ENCODE results near the gene LTK. TPM values are rescaled to one million over a fixed set of nuclear protein-coding genes. Genes with fewer than 3 reads are reported as not detected.

The LTK gene
- total and polyA plus RNA-seq, 2 of the 8 experiments (the other 6 are each of a cell fraction or from before 2014, with no cell fraction given): 0.05 to 0.19 TPM

DNA sequence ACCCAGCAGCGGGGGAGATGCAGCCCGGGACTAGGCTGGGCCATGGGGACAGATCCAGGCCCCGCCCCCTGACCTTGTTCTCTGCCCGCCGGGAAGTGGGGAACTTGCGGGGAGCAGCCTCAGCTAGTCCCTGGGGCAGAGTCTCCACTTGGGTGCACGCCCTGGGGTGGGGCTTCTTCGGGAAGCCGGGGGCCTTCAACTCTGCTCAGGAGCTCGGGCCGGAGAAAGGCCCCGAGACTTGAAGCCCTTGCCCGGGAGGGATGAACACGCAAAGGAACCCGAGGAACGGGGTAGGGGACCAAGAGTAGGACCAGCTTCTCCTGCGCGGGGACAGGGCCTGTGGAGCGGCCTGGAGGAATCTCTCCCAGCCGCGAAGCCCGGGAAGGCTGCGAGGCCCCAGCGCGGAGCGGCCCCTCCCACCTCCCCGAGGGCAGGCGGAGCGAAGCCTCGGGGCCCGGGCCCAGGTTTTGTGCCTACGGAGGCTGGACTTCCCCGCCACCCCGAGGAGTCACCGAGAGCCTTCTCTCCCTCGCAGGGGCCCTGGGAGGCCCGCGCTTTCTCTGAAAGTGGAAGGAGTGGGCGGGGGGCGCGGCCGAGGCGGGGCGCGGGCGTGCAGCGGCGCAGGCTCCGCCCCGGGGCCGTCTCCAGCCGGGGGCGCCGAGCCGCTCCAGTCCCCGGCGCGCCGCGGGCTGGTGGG lies 20.3 kb downstream of the LTK start, which contains the start of gene ITPKA (continued):
- TF ChIP-seq BACH1 (IDR thresholded peaks at IDR 0.05; ENCODE audit: low read length) (peak; percentile 38), ASH2L (IDR thresholded peaks at IDR 0.05; ENCODE audit: low read length) (no peak), EP300 (IDR thresholded peaks at IDR 0.05; ENCODE audit: borderline replicate concordance in 1 of 2, low read depth in 2 of 2, low read length in 2 of 2) (no peak), RAD21 (IDR thresholded peaks at IDR 0.05 in 1 of 2, conservative IDR thresholded peaks at IDR 0.05 in 1 of 2; ENCODE audit: low read depth in 2 of 2, low read length in 2 of 2) (no peak), EGR1 (IDR thresholded peaks at IDR 0.05; ENCODE audit: borderline replicate concordance, low read depth, low read length) (peak; percentile 81; the same call in 1 of the 2 replicates), KDM4A (IDR thresholded peaks at IDR 0.05; ENCODE audit: low read depth, low read length, severe bottlenecking) (peak; percentile 80), CHD7 (IDR thresholded peaks at IDR 0.05; ENCODE audit: insufficient replicate concordance, low read length) (no peak), HDAC2 (IDR thresholded peaks at IDR 0.05; ENCODE audit: borderline replicate concordance in 1 of 2, low read depth in 2 of 2, low read length in 2 of 2) (no peak), RBBP5 (IDR thresholded peaks at IDR 0.05; ENCODE audit: borderline replicate concordance, low read depth, low read length) (0 out of 2 replicates have a peak, but pooled peaks have one; percentile 21)

Measured in H1 (cell line).